ENCODE data around the gene M1AP. TPM values are rescaled to one million over a fixed set of nuclear protein-coding genes. Genes with fewer than 3 reads are reported as not detected.

M1AP gene
- total RNA-seq, 1 experiment from 2014 or later, result not detected

- POLR2A ChIA-PET, result interaction anchor here (1.5 kb wide), 1 partner anchor 23 kb away, joined by 5 read pairs; no protein-coding TSS in a partner anchor
- no peak for TF ChIP-seq CTCF (IDR thresholded peaks at IDR 0.05; ENCODE audit: insufficient read depth in 1 of 2, low read depth in 1 of 2, low read length in 1 of 2, severe bottlenecking in 1 of 2, unreplicated experiment in 1 of 2)
- peaks cover 7% of the 10 kb centered on the region for H3K4me1 Mint-ChIP-seq (ENCODE audit: low read depth, unreplicated experiment)
- intact Hi-C loops (cut with micrococcal nuclease; ENCODE audit: unreplicated experiment), result no loop called here
- H3K27ac Mint-ChIP-seq (ENCODE audit: unreplicated experiment), result no peak overlapping the region
- peaks cover 41% of the 10 kb centered on the region for H3K36me3 Mint-ChIP-seq (ENCODE audit: insufficient read depth, unreplicated experiment)
- H3K4me3 Mint-ChIP-seq (ENCODE audit: unreplicated experiment), result no peak overlapping the region
- peaks cover 9% of the 10 kb centered on the region for H3K36me3 ChIP-seq (ENCODE audit: control insufficient read depth, insufficient read depth, low read length)
- H3K27me3 ChIP-seq (replicated peaks; ENCODE audit: control insufficient read depth, insufficient read depth, low read length), result no peaks in the 10 kb centered on the region
- BruUV-seq (replicated peaks), result no TSS peak
- CTCF ChIA-PET, result no interaction called here
- no peaks in the 10 kb centered on the region for H3K9me3 ChIP-seq
- no peaks in the 10 kb centered on the region for H3K9me3 Mint-ChIP-seq (ENCODE audit: unreplicated experiment)
- no peak overlapping the region for H3K4me3 ChIP-seq (ENCODE audit: low read depth, low read length)
- peak in 1 of 2 experiments; percentile 27 for DNase-seq
- peaks cover 6% of the 10 kb centered on the region for H3K4me1 ChIP-seq
- H3K27me3 Mint-ChIP-seq (ENCODE audit: insufficient read depth, unreplicated experiment), result peaks cover 3% of the 10 kb centered on the region
These were observed 123.0 kb downstream of the M1AP start for GRCh38 chr2:74524955-74525716.

- DNase-seq, result peak in 1 of 2 experiments; percentile 30
- H3K4me3 Mint-ChIP-seq (ENCODE audit: unreplicated experiment), result no peak overlapping the region
- Histone ChIP-seq H3K36me3 (ENCODE audit: control insufficient read depth, insufficient read depth, low read length) (peaks cover 9% of the 10 kb centered on the region), H3K4me1 (peaks cover 6% of the 10 kb centered on the region), H3K4me3 (ENCODE audit: low read depth, low read length) (no peak overlapping the region), H3K27me3 (replicated peaks; ENCODE audit: control insufficient read depth, insufficient read depth, low read length) (no peaks in the 10 kb centered on the region), H3K9me3 (no peaks in the 10 kb centered on the region)
- no peaks in the 10 kb centered on the region for H3K9me3 Mint-ChIP-seq (ENCODE audit: unreplicated experiment)
- peaks cover 30% of the 10 kb centered on the region for H3K36me3 Mint-ChIP-seq (ENCODE audit: insufficient read depth, unreplicated experiment)
- intact Hi-C loops (cut with micrococcal nuclease; ENCODE audit: unreplicated experiment), result no loop called here
- peaks cover 5% of the 10 kb centered on the region for H3K27me3 Mint-ChIP-seq (ENCODE audit: insufficient read depth, unreplicated experiment)
- peaks cover 7% of the 10 kb centered on the region for H3K4me1 Mint-ChIP-seq (ENCODE audit: low read depth, unreplicated experiment)
- TF ChIP-seq CTCF (IDR thresholded peaks at IDR 0.05; ENCODE audit: insufficient read depth in 1 of 2, low read depth in 1 of 2, low read length in 1 of 2, severe bottlenecking in 1 of 2, unreplicated experiment in 1 of 2), result no peak
- ChIA-PET POLR2A (no interaction called here), CTCF (no interaction called here)
- no TSS peak for BruUV-seq (replicated peaks)
- no peak overlapping the region for H3K27ac Mint-ChIP-seq (ENCODE audit: unreplicated experiment)
These were observed 124.1 kb downstream of the M1AP start for GRCh38 chr2:74524005-74524404.

- no peaks in the 10 kb centered on the region for H3K27me3 ChIP-seq (replicated peaks; ENCODE audit: control insufficient read depth, insufficient read depth, low read length)
These were observed 125.6 kb downstream of the M1AP start for GRCh38 chr2:74522516-74522915.

More at GRCh38 chr2:74522516-74522915, 125.6 kb downstream of the M1AP start:
- Histone ChIP-seq H3K9me3 (no peaks in the 10 kb centered on the region), H3K36me3 (ENCODE audit: control insufficient read depth, insufficient read depth, low read length) (peaks cover 9% of the 10 kb centered on the region), H3K4me1 (no peaks in the 10 kb centered on the region), H3K4me3 (ENCODE audit: low read depth, low read length) (no peak overlapping the region)
- POLR2A ChIA-PET, result interaction anchor here (0.5 kb wide), 1 partner anchor 12 kb away, joined by 3 read pairs; no protein-coding TSS in a partner anchor
- no peaks in the 10 kb centered on the region for H3K4me1 Mint-ChIP-seq (ENCODE audit: low read depth, unreplicated experiment)
- CTCF ChIA-PET, result no interaction called here
- peaks cover 16% of the 10 kb centered on the region for H3K36me3 Mint-ChIP-seq (ENCODE audit: insufficient read depth, unreplicated experiment)
- no peak for TF ChIP-seq CTCF (IDR thresholded peaks at IDR 0.05; ENCODE audit: insufficient read depth in 1 of 2, low read depth in 1 of 2, low read length in 1 of 2, severe bottlenecking in 1 of 2, unreplicated experiment in 1 of 2)
- no TSS peak for BruUV-seq (replicated peaks)
- no peaks in the 10 kb centered on the region for H3K9me3 Mint-ChIP-seq (ENCODE audit: unreplicated experiment)
- H3K27me3 Mint-ChIP-seq (ENCODE audit: insufficient read depth, unreplicated experiment), result peaks cover 7% of the 10 kb centered on the region
- intact Hi-C loops (cut with micrococcal nuclease; ENCODE audit: unreplicated experiment), result no loop called here
- H3K27ac Mint-ChIP-seq (ENCODE audit: unreplicated experiment), result no peak overlapping the region
- DNase-seq, result no peak
- no peak overlapping the region for H3K4me3 Mint-ChIP-seq (ENCODE audit: unreplicated experiment)
